H9 (cell line): ENCODE measurements around the gene SNX2. TPM values are rescaled to one million over a fixed set of nuclear protein-coding genes. Genes with fewer than 3 reads are reported as not detected.

Source experiments
- DNase-seq: peaks from one replicate; pipeline ENCODE4 v3.0.0-alpha.2; 2017
- H2AFZ ChIP-seq: one replicate; pipeline ENCODE4 v1.6.1; 2013; ENCODE audit warnings: mild to moderate bottlenecking, low read length, control low read depth, moderate library complexity
- H2AK5ac ChIP-seq: 2 replicates; pipeline ENCODE4 v1.6.1; 2013; ENCODE audit warnings: low read length, control low read depth, mixed read lengths; ENCODE audit not compliant: insufficient read length
- H2BK120ac ChIP-seq: one replicate; pipeline ENCODE4 v1.6.1; 2013; ENCODE audit warnings: low read depth, mild to moderate bottlenecking, low read length, control low read depth, inconsistent platforms; ENCODE audit not compliant: poor library complexity, severe bottlenecking
- H2BK12ac ChIP-seq: 2 replicates; pipeline ENCODE4 v1.6.1; 2013; ENCODE audit warnings: low read length, control low read depth, mixed read lengths, low read depth; ENCODE audit not compliant: insufficient read length
- H2BK15ac ChIP-seq: 2 replicates; pipeline ENCODE4 v1.6.1; 2013; ENCODE audit warnings: low read depth, low read length, control low read depth
- H2BK20ac ChIP-seq: one replicate; pipeline ENCODE4 v1.6.1; 2013; ENCODE audit warnings: low read depth, mild to moderate bottlenecking, low read length, control low read depth, inconsistent platforms; ENCODE audit not compliant: poor library complexity, severe bottlenecking
- H2BK5ac ChIP-seq: 2 replicates; pipeline ENCODE4 v1.6.1; 2013; ENCODE audit warnings: low read length, control low read depth, mixed read lengths; ENCODE audit not compliant: insufficient read length
- H3K14ac ChIP-seq: 2 replicates; pipeline ENCODE4 v1.6.1; 2013; ENCODE audit warnings: low read length, control low read depth; ENCODE audit not compliant: insufficient read depth
- H3K18ac ChIP-seq: 2 replicates; pipeline ENCODE4 v1.6.1; 2013; ENCODE audit warnings: low read depth, mild to moderate bottlenecking, mixed read lengths, low read length, control low read depth; ENCODE audit not compliant: insufficient read length
- H3K23ac ChIP-seq: 2 replicates; pipeline ENCODE4 v1.6.1; 2013; ENCODE audit warnings: low read length, control low read depth, mixed read lengths, low read depth; ENCODE audit not compliant: insufficient read length
- H3K23me2 ChIP-seq: 2 replicates; pipeline ENCODE4 v1.6.1; 2013; ENCODE audit warnings: low read depth, mild to moderate bottlenecking, mixed read lengths, low read length, control low read depth; ENCODE audit not compliant: insufficient read length, poor library complexity, severe bottlenecking
- H3K27ac ChIP-seq: 2 replicates; pipeline ENCODE4 v1.5.1; 2013; ENCODE audit warnings: low read length, control low read depth, mixed read lengths, low read depth; ENCODE audit not compliant: insufficient read length
- H3K27me3 ChIP-seq: 2 replicates; pipeline ENCODE4 v1.6.1; 2013; ENCODE audit warnings: low read length, control low read depth, inconsistent platforms; ENCODE audit not compliant: insufficient read depth
- H3K4ac ChIP-seq: 2 replicates; pipeline ENCODE4 v1.6.1; 2013; ENCODE audit warnings: low read depth, mild to moderate bottlenecking, control low read depth, inconsistent platforms, low read length, moderate library complexity
- H3K4me1 ChIP-seq: 2 replicates; pipeline ENCODE4 v1.6.1; 2013; ENCODE audit warnings: low read length, control low read depth, inconsistent platforms; ENCODE audit not compliant: insufficient read depth
- H3K4me2 ChIP-seq: 2 replicates; pipeline ENCODE4 v1.6.1; 2013; ENCODE audit warnings: low read length, control low read depth, mixed read lengths; ENCODE audit not compliant: insufficient read length, insufficient read depth
- H3K56ac ChIP-seq: 2 replicates; pipeline ENCODE4 v1.6.1; 2013; ENCODE audit warnings: low read depth, mild to moderate bottlenecking, mixed read lengths, low read length, control low read depth; ENCODE audit not compliant: insufficient read length
- H3K79me1 ChIP-seq: 2 replicates; pipeline ENCODE4 v1.6.1; 2013; ENCODE audit warnings: low read depth, mild to moderate bottlenecking, moderate library complexity, low read length, control low read depth, inconsistent platforms; ENCODE audit not compliant: insufficient read depth, poor library complexity, severe bottlenecking
- H3K79me2 ChIP-seq: 2 replicates; pipeline ENCODE4 v1.6.1; 2013; ENCODE audit warnings: low read length, control low read depth, inconsistent platforms; ENCODE audit not compliant: insufficient read depth
- H3K9ac ChIP-seq: 2 replicates; pipeline ENCODE4 v1.6.1; 2013; ENCODE audit warnings: low read length, control low read depth, mixed read lengths; ENCODE audit not compliant: insufficient read length; ENCODE audit errors: extremely low read depth
- H3K9me3 ChIP-seq: one replicate; pipeline ENCODE4 v1.6.1; 2013; ENCODE audit warnings: low read depth, low read length, inconsistent platforms; ENCODE audit not compliant: control insufficient read depth
- H3T11ph ChIP-seq: one replicate; pipeline ENCODE4 v1.6.1; 2013; ENCODE audit warnings: mild to moderate bottlenecking, low read length, control low read depth, inconsistent platforms
- H4K20me1 ChIP-seq: one replicate; pipeline ENCODE4 v1.6.1; 2013; ENCODE audit not compliant: control insufficient read depth, insufficient read length, insufficient read depth
- H4K5ac ChIP-seq: 2 replicates; pipeline ENCODE4 v1.6.1; 2013; ENCODE audit warnings: low read depth, mild to moderate bottlenecking, mixed read lengths, low read length, control low read depth; ENCODE audit not compliant: insufficient read length
- H4K8ac ChIP-seq: replicated peaks from 2 replicates; pipeline ENCODE4 v1.6.1; 2013; ENCODE audit warnings: low read length, control low read depth, mixed read lengths, low read depth; ENCODE audit not compliant: insufficient read length
- H4K91ac ChIP-seq: 2 replicates; pipeline ENCODE4 v1.6.1; 2013; ENCODE audit warnings: low read depth, mild to moderate bottlenecking, moderate library complexity, mixed read lengths, low read length, control low read depth; ENCODE audit not compliant: insufficient read length
- H3K27ac Mint-ChIP-seq, 3 experiments: 2 replicates in 2 of 3; 3 replicates in 1 of 3; pipeline ENCODE4 v1.8.0; 2020 to 2021; ENCODE audit warnings: mixed read lengths in 3 of 3, mild to moderate bottlenecking in 1 of 3, moderate library complexity in 1 of 3
- H3K27me3 Mint-ChIP-seq: 2 replicates; pipeline ENCODE4 v1.8.0; 2021; ENCODE audit warnings: low read depth, mild to moderate bottlenecking, moderate library complexity, mixed read lengths
- H3K36me3 Mint-ChIP-seq, 3 experiments: 2 replicates in 2 of 3; 3 replicates in 1 of 3; pipeline ENCODE4 v1.8.0; 2020 to 2021; ENCODE audit warnings: low read depth in 3 of 3, mixed read lengths in 3 of 3; ENCODE audit not compliant: insufficient read depth in 1 of 3
- H3K4me1 Mint-ChIP-seq, 2 experiments: 2 replicates each; pipeline ENCODE4 v1.8.0; 2020; ENCODE audit warnings: mixed read lengths in 2 of 2
- H3K4me3 Mint-ChIP-seq, 2 experiments: 2 replicates in 1 of 2; 3 replicates in 1 of 2; pipeline ENCODE4 v1.8.0; 2020 to 2021; ENCODE audit warnings: mild to moderate bottlenecking in 2 of 2, mixed read lengths in 2 of 2, moderate library complexity in 1 of 2
- H3K9me3 Mint-ChIP-seq, 2 experiments: 2 replicates in 1 of 2; 3 replicates in 1 of 2; pipeline ENCODE4 v1.8.0; 2020; ENCODE audit warnings: mild to moderate bottlenecking in 2 of 2, mixed read lengths in 2 of 2, moderate library complexity in 1 of 2
- CTCF ChIP-seq: fragments of 200-600 bp; sonication (generic); conservative IDR thresholded peaks from 3 replicates; pipeline ENCODE4 v1.8.0; 2021; ENCODE audit warnings: antibody characterized with exemption, mild to moderate bottlenecking
- WGBS: extraction: QIAGEN DNeasy Blood & Tissue Kit; methylation state at CpG from one replicate; pipeline ENCODE4 v1.1.7; 2013; ENCODE audit warnings: missing lambda C conversion rate, low lambda C conversion rate, mixed read lengths; ENCODE audit not compliant: insufficient read length; ENCODE audit errors: extremely low coverage; 5-methylcytosine and 5-hydroxymethylcytosine counted together
- total RNA-seq: library from RNA; stranded (reverse); gene quantifications from 2 replicates; pipeline ENCODE4 v1.2.1, GENCODE V29; 2021

Gene SNX2
- total RNA-seq, 1 experiment from 2014 or later, result 62.6 TPM

GRCh38 chr5:122805481-122805880 lies 30.6 kb downstream of the SNX2 start:
- TF ChIP-seq CTCF, result no peak

More at GRCh38 chr5:122805481-122805880, 30.6 kb downstream of the SNX2 start:
- Histone ChIP-seq H3K23ac (no peak overlapping the region), H2BK12ac (no peak overlapping the region), H3K9me3 (no peaks in the 10 kb centered on the region), H4K8ac (no peak overlapping the region), H2AK5ac (no peak overlapping the region), H4K5ac (no peak overlapping the region), H4K91ac (no peak overlapping the region), H3K56ac (no peak overlapping the region), H3K27ac (no peak overlapping the region), H3K4me2 (no peak overlapping the region), H3K4ac (no peak overlapping the region), H3K14ac (no peak overlapping the region), H3K27me3 (no peaks in the 10 kb centered on the region), H2BK20ac (no peak overlapping the region), H2BK5ac (no peak overlapping the region), H3K23me2 (no peaks in the 10 kb centered on the region), H3T11ph (no peak overlapping the region), H3K18ac (no peak overlapping the region), H2BK15ac (no peak overlapping the region), H2BK120ac (no peak overlapping the region), H3K79me2 (no peaks in the 10 kb centered on the region), H4K20me1 (no peaks in the 10 kb centered on the region), H2AFZ (no peak overlapping the region), H3K9ac (no peak overlapping the region), H3K79me1 (no peaks in the 10 kb centered on the region), H3K4me1 (no peaks in the 10 kb centered on the region)
- peaks cover 11 to 13% of the 10 kb centered on the region in 2 experiments for H3K4me1 Mint-ChIP-seq
- DNase-seq, result no peak
- H3K27me3 Mint-ChIP-seq, result no peaks in the 10 kb centered on the region
- H3K9me3 Mint-ChIP-seq, result no peaks in the 10 kb centered on the region
- peaks cover 19 to 57% (median 40%) of the 10 kb centered on the region in 3 experiments; a peak in 6 of 7 replicates for H3K36me3 Mint-ChIP-seq
- H3K27ac Mint-ChIP-seq, result no peak overlapping the region
- no CpG with 5 or more reads among the region's 2 CpGs for WGBS
- no peak overlapping the region for H3K4me3 Mint-ChIP-seq
